CD4-positive, alpha-beta T cell (primary cell): ENCODE measurements around the gene DNAH6. TPM values are rescaled to one million over a fixed set of nuclear protein-coding genes. Genes with fewer than 3 reads are reported as not detected.

Experiments
- ATAC-seq: fragments of 200-7000 bp; cut with Tn5 transposase; one replicate; pipeline ENCODE4 v1.10.0; 2022; ENCODE audit warnings: mild to moderate bottlenecking; ENCODE audit not compliant: poor library complexity
- CTCF ChIA-PET: fragments of 350-600 bp; sonication (Branson Sonifier 250); formaldehyde crosslinking; loops from one replicate; lab custom pipeline; 2021; ENCODE audit warnings: antibody characterized with exemption, inconsistent platforms; lab: Charles Lee
- POLR2A ChIA-PET: fragments of 350-600 bp; sonication (Branson Sonifier 250); formaldehyde crosslinking; loops from one replicate; lab custom pipeline; 2021; ENCODE audit warnings: antibody characterized with exemption, inconsistent platforms; lab: Charles Lee
- DNase-seq, 14 experiments: peaks; one replicate each; pipeline ENCODE4 v3.0.0-alpha.2; 2013 to 2020; ENCODE audit warnings: mixed read lengths in 2 of 14
- H3K27ac ChIP-seq, 2 donors: one replicate each; pipeline versions ENCODE4 v1.5.1 to v1.7.0; 2013; ENCODE audit warnings: low read length in 2 of 2, low read depth in 1 of 2, mild to moderate bottlenecking in 1 of 2
- H3K27me3 ChIP-seq, 2 experiments: 1 replicate in 1 of 2; 2 replicates in 1 of 2; pipeline versions ENCODE4 v1.6.1 to v1.7.0; 2013; ENCODE audit warnings: low read length in 2 of 2, control low read depth in 1 of 2, mild to moderate bottlenecking in 1 of 2, moderate library complexity in 1 of 2; ENCODE audit not compliant: insufficient read depth in 2 of 2, control insufficient read depth in 1 of 2
- H3K36me3 ChIP-seq: one replicate; pipeline ENCODE4 v1.6.1; 2013; ENCODE audit warnings: low read length, control low read depth; ENCODE audit not compliant: insufficient read depth
- H3K4me1 ChIP-seq: one replicate; pipeline ENCODE4 v1.6.1; 2013; ENCODE audit warnings: low read length, control low read depth; ENCODE audit not compliant: insufficient read depth
- H3K4me3 ChIP-seq: one replicate; pipeline ENCODE4 v1.5.1; 2013; ENCODE audit warnings: mild to moderate bottlenecking, low read length, moderate library complexity
- H3K9me3 ChIP-seq, 2 experiments: 1 replicate in 1 of 2; 2 replicates in 1 of 2; pipeline versions ENCODE4 v1.6.1 to v1.7.0; 2013; ENCODE audit warnings: low read length in 2 of 2, mild to moderate bottlenecking in 2 of 2, control low read depth in 1 of 2, moderate library complexity in 1 of 2; ENCODE audit not compliant: control insufficient read depth in 1 of 2, insufficient read depth in 1 of 2
- H3K27ac Mint-ChIP-seq: one replicate; pipeline ENCODE4 v1.8.0; 2020; ENCODE audit warnings: mixed read lengths
- H3K27me3 Mint-ChIP-seq: one replicate; pipeline ENCODE4 v1.8.0; 2021; ENCODE audit warnings: mixed read lengths
- H3K36me3 Mint-ChIP-seq: one replicate; pipeline ENCODE4 v1.8.0; 2021; ENCODE audit warnings: low read depth, mixed read lengths
- H3K4me1 Mint-ChIP-seq: one replicate; pipeline ENCODE4 v1.8.0; 2021; ENCODE audit warnings: low read depth, mixed read lengths
- H3K4me3 Mint-ChIP-seq: one replicate; pipeline ENCODE4 v1.8.0; 2020; ENCODE audit warnings: mild to moderate bottlenecking, mixed read lengths
- H3K9me3 Mint-ChIP-seq: one replicate; pipeline ENCODE4 v1.8.0; 2020; ENCODE audit warnings: mixed read lengths
- intact Hi-C, 2 experiments: fragments of 100-400 bp; cut with DNase I in 1 of 2; cut with micrococcal nuclease in 1 of 2; formaldehyde crosslinking; loops; one replicate each; pipeline versions ENCODE4 v1.15.1 to v1.9.0; 2023 to 2025; cut with DNase I, micrococcal nuclease
- total RNA-seq, 174 experiments: library from RNA in 2 of 174; stranded (reverse) in 2 of 174; gene quantifications; one replicate each; pipeline ENCODE4 v1.2.3 and lab custom pipeline; 2021 to 2026
- TF ChIP-seq, protein P1 (sequence below): fragments of 200-600 bp; IDR thresholded peaks from one replicate; pipeline ENCODE4 v1.8.0; 2022; ENCODE audit warnings: antibody characterized with exemption, mild to moderate bottlenecking

The DNAH6 gene
- total RNA-seq, 2 experiments from 2014 or later, result 0.59 to 1.2 TPM

GRCh38 chr2:84472856-84473565 lies 43.3 kb upstream of the DNAH6 start:
- H3K9me3 Mint-ChIP-seq, result peaks cover 9% of the 10 kb centered on the region
- Histone ChIP-seq H3K36me3 (no peaks in the 10 kb centered on the region), H3K9me3 (peaks cover 0 to 8% of the 10 kb centered on the region in 2 experiments), H3K4me3 (no peak overlapping the region), H3K27me3 (no peaks in the 10 kb centered on the region), H3K4me1 (no peaks in the 10 kb centered on the region), H3K27ac (no peak overlapping the region)
- no peak overlapping the region for H3K27ac Mint-ChIP-seq
- TF ChIP-seq, protein P1, sequence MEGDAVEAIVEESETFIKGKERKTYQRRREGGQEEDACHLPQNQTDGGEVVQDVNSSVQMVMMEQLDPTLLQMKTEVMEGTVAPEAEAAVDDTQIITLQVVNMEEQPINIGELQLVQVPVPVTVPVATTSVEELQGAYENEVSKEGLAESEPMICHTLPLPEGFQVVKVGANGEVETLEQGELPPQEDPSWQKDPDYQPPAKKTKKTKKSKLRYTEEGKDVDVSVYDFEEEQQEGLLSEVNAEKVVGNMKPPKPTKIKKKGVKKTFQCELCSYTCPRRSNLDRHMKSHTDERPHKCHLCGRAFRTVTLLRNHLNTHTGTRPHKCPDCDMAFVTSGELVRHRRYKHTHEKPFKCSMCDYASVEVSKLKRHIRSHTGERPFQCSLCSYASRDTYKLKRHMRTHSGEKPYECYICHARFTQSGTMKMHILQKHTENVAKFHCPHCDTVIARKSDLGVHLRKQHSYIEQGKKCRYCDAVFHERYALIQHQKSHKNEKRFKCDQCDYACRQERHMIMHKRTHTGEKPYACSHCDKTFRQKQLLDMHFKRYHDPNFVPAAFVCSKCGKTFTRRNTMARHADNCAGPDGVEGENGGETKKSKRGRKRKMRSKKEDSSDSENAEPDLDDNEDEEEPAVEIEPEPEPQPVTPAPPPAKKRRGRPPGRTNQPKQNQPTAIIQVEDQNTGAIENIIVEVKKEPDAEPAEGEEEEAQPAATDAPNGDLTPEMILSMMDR, result no peak
- DNase-seq, result no peak
- POLR2A ChIA-PET, result no interaction called here
- H3K4me1 Mint-ChIP-seq, result no peaks in the 10 kb centered on the region
- H3K36me3 Mint-ChIP-seq, result peaks cover 5% of the 10 kb centered on the region
- H3K4me3 Mint-ChIP-seq, result no peak overlapping the region
- no peak for ATAC-seq
- intact Hi-C loops, result no loop called here
- CTCF ChIA-PET, result no interaction called here
- no peaks in the 10 kb centered on the region for H3K27me3 Mint-ChIP-seq

DNA sequence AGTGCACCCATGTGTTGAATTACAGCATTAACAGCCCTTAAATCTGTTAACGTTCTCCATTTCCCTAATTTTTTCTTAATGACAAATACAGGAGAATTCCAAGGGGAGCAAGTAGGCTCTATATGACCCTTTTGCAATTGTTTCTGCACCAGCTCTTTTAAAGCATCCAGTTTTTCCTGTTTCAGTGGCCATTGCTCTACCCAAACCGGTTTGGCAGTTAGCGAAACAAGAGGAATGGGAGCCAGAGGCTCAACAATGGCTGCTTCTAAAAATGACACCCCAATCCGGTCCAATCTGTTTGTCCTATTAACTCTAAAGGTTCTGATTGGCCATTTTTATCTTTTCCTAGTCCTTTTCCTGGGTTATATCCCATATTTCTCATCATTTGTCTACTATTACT lies 42.1 kb upstream of the DNAH6 start:
- TF ChIP-seq, protein P1, result no peak
- ATAC-seq (no peak), DNase-seq (no peak)
- H3K4me3 Mint-ChIP-seq, result no peak overlapping the region
- no peak overlapping the region for H3K27ac Mint-ChIP-seq
- H3K4me1 Mint-ChIP-seq, result no peaks in the 10 kb centered on the region
- peaks cover 9% of the 10 kb centered on the region for H3K9me3 Mint-ChIP-seq
- no peaks in the 10 kb centered on the region for H3K4me1 ChIP-seq
- intact Hi-C loops, result no loop called here
- no peaks in the 10 kb centered on the region for H3K27me3 ChIP-seq
- ChIA-PET POLR2A (no interaction called here), CTCF (no interaction called here)
- H3K4me3 ChIP-seq, result no peak overlapping the region
- H3K27me3 Mint-ChIP-seq, result no peaks in the 10 kb centered on the region
- H3K36me3 ChIP-seq, result no peaks in the 10 kb centered on the region
- peaks cover 5% of the 10 kb centered on the region for H3K36me3 Mint-ChIP-seq
- H3K9me3 ChIP-seq, result peaks cover 0 to 9% of the 10 kb centered on the region in 2 experiments
- H3K27ac ChIP-seq, result no peak overlapping the region

- no peaks in the 10 kb centered on the region for H3K36me3 ChIP-seq
- H3K9me3 ChIP-seq, result peaks cover 0 to 9% of the 10 kb centered on the region in 2 experiments
- Mint-ChIP-seq H3K4me1 (peaks cover 19% of the 10 kb centered on the region), H3K4me3 (no peak overlapping the region), H3K36me3 (peaks cover 5% of the 10 kb centered on the region), H3K27ac (no peak overlapping the region), H3K9me3 (peaks cover 9% of the 10 kb centered on the region), H3K27me3 (no peaks in the 10 kb centered on the region)
- ChIA-PET CTCF (no interaction called here), POLR2A (no interaction called here)
- peaks cover 15% of the 10 kb centered on the region for H3K4me1 ChIP-seq
- no peak overlapping the region for H3K4me3 ChIP-seq
- ATAC-seq, result no peak
- TF ChIP-seq, protein P1, result no peak
- H3K27me3 ChIP-seq, result no peaks in the 10 kb centered on the region
- intact Hi-C loops, result no loop called here
- no peak for DNase-seq
- H3K27ac ChIP-seq, result no peak overlapping the region
Observed at GRCh38 chr2:84477886-84478285, 38.4 kb upstream of the DNAH6 start.
